Activated CD4-positive, alpha-beta T cell treated with anti-CD3 and anti-CD28 coated beads, Interleukin-2, amount 50 U/mL, for 24 hours (primary cell): ENCODE measurements around the gene COQ10A.
"Not testable (repeated sequence)": the region's sequence is repeated elsewhere in the genome, so short reads cannot be mapped to it uniquely, and the experiment has no call there.

Source experiments
- DNase-seq, 2 donors: peaks; one replicate each; pipeline ENCODE4 v3.0.0-alpha.2; 2020; ENCODE audit warnings: low read depth in 1 of 2, low spot score in 1 of 2

The COQ10A gene

DNA sequence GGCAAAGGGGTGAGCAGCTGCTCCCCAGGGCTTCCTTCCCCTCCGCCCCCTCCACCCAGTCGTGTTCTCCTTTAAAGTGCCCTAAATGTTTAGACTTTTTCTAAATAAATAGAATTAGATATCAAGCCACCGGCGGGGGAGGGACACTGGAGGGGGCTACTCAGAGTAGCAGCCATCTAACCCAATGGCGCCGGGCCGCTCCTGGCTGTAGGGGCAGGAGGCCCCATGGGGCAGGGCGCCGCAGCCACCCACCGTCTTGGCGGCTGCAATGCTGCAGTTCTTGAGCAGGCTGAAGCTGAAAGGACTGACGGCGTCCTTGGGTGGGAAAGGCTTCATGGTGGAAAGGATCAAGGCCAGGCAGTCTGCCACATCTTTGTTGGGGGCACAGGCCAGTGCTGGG lies 23.8 kb upstream of the COQ10A start:
- no peak for DNase-seq

DNA sequence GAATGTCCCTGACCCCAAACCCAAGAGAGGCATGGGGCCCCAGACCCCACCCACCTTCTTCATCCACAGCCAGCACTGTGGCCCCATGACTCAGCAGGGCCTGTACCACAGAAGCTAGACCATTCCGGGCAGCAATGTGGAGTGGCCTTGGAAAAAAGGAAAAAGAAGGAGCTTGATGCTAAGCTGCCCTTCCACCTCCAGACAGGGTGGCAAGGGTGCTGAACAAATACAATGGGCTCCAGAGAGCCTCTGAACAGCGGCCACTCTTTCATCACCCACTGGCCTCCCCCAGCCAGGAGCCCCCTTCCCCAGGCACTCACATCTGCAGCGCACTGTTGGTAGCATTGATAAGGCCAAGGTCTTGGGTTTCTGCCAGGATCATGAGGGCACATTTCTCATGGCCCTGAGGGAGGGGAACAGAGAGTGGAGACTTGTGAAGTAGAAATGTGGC lies 23.0 kb upstream of the COQ10A start:
- no peak for DNase-seq

DNA sequence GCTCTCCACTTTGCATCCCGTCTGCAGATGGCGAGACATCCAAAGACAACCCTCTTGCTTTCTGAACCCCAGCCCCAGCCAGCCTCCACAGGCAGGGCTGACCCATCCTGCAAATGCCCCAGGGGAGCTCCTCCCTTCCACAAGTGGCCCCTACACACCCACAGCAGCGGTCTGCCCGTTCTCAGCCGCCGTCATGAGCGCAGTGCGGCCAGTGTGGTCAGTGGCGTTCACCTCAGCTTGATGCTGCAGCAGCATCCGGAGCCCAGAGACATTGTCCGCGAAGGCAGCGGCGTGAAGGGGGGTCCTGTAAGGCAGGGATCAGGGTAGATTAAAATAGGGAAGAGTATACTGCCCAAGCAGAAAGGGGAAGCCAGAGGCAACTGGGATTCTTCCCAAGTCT lies 22.2 kb upstream of the COQ10A start:
- DNase-seq = no peak

DNA sequence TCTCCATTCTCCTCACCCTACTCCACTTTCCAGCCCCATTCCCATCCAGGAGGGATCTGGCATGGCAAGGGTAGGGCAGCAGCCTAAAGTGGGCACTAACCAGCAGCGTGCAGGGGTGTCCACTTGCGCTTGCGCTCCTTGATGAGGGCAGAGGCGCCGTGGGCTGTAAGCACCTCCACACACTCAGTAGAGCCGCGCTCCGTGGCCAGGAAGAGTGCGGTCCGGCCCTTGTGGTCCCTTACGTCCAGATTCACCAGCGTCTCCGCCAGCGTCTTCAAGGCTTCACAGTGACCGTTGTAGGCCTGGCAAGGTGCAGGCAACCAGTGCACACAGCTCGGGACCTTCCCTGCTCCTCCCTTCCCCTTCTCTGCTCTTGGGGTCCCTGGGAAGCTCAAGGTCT lies 18.8 kb upstream of the COQ10A start:
- DNase-seq = no peak

DNA sequence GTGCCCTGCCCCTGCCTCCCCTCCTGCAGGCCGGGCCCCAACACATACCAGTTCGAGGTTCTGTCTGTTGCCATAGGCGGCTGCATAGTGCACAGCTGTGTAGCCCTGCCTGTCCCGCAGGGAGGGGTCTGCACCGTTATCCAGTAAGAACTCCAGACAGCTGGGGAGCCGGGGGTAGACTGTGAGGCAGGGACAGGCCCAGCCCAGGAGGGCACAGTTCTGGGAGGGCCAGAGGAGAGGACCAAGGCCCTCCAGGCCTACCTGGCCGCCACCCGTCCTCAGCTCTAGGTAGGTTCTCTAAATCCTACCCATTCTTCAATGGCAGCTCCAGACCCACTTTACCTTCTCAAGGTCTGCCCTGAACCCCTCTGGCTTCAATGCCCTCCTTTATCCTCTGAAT lies 18.0 kb upstream of the COQ10A start:
- no peak for DNase-seq

DNA sequence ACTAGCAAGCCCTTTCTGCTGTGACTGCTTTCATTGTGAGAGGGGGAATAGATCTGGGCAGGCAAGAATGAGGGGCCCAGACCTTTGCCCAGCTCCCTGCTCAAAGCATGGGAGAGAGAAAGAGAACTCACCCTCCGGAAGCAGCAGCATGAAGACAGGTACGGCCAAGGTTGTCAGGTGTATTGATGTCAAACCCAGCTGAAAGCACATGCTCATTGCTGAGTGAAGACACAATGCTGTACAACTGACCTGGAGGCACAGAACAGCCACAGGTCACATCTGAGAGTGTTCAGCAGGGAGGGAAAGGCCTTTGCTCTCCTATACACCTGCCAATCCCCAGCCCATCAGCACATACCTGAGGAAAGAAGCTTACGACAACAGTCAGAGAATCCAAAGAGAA lies 14.1 kb upstream of the COQ10A start:
- no peak for DNase-seq

DNA sequence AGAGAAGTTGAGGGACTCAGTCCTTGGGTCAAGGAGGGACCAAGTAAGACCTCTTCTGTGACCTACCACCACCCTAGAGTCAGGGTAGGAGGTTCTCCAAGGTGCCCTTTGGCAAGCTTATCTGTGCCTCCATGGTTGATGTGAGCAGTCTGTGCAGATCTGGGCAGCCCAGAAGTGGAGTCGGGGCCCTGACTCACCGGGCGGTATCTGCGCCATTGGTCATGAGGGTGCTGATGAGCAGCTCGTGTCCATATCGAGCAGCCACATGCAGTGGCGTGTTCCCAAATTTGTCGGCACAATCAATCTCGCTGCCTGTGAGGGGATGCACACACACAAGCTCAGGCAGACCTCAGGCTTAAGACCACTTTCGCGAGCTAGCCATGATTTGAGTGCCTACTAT lies 13.7 kb upstream of the COQ10A start:
- no peak for DNase-seq

DNA sequence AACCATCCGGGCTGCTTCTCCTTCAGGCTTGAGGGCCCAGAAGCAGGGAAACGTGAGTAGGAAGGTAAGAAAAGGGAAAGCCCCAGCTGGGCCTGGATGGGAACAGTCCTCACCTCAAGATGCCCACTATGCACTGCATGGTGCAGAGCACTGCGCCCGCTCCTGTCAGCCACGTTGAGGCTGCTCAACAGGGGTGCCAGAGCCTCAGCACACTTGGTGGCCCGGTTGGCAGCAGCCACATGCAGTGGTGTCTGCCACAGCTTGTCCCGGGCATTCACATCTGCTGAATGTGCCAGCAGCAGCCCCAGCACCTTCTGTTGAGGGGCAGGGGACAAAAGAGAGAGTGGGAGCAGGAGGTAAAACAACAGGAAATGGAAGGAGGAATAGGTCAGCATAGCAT lies 11.1 kb upstream of the COQ10A start:
- no peak for DNase-seq

DNA sequence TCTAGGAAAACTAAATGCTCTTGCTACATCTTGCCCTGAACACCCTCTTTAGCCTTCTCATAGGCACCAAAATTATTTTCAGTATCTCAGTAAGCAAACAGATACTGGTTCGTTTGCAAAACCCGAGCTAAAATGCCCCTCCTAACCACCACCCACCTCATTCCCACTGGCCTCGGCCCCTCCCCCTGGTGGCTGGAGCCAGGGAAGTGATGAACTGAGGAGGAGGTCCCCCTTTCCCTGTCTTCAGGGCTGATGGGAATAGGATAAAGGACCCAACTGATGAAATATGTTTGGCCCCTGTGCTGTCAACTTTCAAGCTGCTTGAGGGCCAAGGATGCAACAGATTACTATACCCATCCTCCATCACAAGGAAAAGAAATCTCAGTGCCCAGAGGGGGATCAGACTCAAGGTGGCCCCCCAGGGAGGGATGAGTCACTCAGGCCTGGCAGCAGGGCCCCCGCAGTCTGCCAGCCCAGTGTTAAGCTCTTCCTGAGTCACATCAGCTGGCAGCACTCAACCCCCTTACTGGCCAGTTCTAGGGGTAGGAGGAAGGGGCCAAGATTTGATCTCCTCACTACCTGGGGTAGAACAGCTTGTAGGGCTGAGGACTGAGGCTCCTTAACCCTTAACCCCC lies 10.3 kb upstream of the COQ10A start:
- DNase-seq = no peak

DNA sequence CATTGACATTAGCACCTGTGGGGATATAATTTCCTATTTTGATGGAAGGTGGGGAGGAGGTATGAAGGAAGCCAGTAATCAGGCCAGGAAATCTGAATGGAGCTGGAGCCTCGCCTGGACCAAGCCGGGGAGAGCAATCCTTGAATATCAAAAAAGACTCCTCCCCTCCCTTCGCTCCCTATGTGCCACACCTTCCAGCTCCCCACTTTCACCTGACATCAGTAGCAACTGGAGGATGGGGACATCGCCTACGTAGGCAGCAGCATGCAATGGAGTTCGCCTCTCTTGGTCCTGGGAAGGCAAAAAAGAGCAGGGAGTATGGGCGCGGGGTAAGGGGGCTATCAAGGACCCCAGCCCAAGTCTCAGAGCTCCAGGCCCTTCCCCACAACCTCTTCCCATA lies 9.7 kb upstream of the COQ10A start:
- DNase-seq = no peak

DNA sequence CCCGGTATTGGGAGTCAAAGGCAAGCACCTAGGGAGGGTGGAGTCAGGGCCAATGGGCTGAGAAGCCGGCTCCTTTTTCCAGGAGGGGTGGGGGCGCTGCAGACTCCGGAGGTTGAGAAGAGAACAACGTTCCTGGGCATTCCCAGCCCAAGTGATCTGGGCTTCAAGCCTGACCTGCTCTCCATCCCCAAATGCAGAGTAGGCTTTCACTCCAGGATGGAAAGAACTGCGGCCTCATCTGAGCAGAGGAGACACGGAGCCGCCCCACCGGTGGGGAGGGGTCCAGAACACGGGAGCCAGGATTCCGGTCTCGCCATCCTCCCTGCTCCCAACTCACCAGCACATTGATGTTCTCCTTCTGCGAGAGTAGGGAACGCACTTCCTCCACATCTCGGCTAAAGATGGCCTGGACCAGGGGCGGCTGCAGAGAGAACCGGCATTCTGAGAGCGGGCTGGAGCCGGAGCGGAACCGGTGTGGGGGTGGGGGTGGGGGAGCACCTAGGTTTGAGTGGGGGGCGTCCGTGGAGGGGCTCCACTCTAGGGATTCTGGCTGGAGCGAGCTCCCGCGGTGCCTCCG lies 9.2 kb upstream of the COQ10A start:
- DNase-seq = no peak

DNA sequence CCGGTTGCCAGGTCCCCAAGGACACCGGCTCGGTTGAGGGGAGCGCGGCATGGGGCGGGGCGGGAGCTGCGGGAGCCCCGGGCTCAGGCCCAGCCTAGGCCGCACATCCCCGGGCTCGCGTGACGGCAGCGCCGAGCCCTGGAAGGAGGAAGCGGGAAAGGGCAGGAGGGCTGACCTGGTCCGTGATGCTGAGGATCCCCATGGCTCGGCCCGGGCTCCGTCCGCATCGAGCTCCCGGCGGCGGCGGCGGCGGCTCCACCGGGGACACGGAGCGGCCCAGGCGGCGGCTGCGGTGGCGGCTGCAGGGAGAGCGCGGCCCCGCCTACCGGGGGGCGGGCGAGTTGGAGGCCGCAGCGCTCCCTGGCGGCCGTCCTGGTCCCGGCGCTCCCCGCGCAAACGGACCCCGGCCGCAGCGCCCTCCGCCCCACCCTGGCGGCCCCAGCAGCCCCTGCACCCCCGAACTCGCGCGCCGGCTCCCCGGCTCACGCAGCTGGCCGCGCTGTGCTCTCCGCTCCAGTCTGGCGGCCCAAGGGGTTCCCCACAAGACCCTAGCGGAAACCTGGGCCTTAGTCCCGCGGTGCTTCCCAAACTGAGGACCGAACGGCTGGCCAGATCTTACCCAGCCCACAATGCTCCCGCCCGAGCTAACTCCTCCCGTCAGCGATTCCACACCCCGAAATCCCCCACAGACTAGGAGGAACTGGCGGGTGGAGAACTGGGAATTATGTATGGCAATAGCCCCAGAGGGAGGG lies 8.5 kb upstream of the COQ10A start, which contains the start of gene ANKRD52:
Gene ANKRD52, minus strand, starts transcription at position 317 of the 752 bp plus-strand sequence. Its CDS starts 115 bp downstream, at position 202.
- DNase-seq = peak; percentile 65

DNA sequence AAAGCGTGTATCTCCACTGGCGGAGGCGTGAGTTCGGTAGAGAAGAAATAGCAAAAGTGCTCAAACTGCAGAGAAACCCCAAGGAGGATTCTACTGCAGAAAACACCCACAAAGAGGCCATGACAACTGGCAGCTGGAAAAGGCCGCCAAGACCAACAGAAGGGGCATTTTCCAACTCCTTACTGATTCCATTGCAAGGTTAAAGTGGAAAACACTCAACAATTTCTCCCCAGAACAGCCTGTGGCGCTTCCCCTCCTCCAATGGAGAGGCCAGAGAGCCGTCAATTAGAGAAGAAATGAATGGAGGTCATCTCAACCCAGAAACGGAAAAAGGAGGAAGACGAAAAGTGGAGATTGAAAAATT lies 7.9 kb upstream of the COQ10A start:
- DNase-seq = no peak

DNA sequence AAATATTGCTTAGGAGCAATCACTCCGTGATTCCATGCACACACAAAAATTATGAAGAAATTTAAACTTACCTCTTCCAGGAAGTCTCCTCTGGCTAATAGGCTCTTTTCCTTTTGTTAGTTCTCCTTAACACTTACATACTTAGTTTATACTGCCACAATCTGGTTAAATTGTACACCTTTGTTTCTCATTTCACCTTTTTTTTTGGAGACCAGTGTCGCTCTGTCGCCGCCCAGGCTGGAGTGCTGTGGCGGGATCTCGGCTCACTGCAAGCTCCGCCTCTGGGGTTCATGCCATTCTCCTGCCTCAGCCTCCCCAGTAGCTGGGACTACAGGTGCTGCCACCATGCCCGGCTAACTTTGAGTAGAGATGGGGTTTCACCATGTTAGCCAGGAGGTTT lies 6.4 kb upstream of the COQ10A start:
- DNase-seq = no peak

DNA sequence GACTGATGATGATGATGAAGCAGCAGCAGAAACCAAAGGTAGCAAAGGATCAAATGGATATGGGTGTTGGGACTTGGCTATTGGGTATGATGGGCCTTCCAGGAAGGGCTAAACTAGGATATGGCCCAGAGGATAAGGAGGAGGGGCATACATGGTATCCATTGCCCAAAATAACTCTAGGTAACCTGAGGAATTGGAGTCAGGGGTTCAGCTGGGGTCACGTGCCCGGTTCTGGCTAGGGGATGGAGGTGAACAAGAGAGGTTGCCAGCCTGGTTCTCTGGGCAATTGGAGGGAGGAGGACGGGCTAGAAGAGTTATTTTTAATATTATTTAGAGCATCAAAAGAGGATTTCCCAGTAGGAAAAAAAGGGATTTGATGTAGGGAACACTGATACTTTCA lies 5.8 kb upstream of the COQ10A start:
- no peak for DNase-seq

DNA sequence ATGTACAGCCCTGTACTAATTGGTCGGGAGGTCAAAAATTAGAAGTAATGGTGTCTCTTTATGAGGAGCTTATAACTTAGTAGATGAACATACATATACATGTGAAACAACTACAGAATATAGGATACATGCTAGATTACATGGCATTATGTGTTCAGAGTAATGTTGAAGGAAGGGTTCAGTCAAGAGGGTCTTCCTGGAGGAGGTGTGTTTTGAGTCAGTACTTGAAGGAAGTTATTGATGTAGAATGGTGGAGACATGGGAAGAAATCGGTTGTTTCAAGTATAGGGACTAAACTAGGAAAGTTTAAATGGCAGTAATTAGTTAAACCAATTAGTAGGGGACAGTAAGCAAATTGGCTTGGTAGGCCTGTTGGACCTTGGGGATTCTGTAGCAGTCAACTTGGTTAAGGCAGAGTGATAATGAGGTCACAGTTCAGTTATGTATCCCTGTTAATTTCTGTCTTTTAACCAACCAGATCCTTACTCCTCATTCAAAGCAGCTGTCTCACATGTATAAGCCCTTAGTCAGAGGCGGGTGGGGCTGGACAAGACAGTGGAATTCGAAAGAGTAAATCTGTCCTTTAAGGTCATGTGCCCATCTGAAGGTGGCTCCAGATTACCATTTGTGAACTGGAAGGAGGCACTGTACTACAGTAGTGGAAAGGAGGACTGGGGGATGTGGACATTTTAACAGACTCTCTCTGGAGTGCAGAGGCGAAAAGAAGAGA lies 5.1 kb upstream of the COQ10A start:
- DNase-seq = no peak

DNA sequence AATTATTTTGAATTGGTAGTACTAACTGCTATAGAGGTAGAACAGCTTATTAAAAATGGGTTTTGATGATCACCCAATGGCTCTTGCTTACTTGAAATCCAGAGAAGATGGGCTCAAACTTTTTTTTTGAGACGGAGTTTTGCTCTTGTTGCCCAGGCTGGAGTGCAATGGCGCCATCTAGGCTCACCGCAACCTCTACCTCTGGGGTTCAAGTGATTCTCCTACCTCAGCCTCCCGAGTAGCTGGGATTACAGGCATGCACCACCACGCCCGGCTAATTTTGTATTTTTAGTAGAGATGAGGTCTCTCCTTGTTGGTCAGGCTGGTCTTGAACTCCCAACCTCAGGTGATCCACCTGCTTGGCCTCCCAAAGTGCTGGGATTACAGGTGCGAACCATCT lies 3.8 kb upstream of the COQ10A start:
- DNase-seq = not testable (repeated sequence)

DNA sequence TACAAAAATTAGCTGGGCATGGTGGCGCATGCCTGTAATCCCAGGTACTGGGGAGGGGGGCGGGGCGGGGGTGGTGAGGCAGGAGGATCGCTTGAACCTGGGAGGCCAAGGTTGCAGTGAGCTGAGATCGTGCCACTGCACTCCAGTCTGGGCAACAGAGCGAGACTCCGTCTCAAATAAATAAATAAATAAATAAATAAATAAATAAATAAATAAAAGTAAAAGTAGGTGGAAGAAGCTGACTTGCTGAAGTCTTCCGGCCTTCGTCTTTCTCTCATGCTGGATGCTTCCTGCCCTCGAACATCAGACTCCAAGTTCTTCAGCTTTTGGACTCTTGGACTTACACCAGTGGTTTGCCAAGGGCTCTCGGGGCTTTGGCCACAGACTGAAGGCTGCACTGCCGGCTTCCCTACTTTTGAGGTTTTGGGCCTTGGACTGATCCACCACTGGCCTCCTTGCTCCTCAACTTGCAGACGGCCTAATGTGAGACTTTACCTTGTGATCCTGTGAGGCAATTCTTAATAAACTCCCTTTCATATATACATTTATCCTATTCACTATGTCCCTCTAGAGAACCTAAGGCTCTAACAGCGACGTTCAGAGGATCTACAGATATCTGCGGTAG lies 562 bp upstream of the COQ10A start:
- not testable (repeated sequence) for DNase-seq

DNA sequence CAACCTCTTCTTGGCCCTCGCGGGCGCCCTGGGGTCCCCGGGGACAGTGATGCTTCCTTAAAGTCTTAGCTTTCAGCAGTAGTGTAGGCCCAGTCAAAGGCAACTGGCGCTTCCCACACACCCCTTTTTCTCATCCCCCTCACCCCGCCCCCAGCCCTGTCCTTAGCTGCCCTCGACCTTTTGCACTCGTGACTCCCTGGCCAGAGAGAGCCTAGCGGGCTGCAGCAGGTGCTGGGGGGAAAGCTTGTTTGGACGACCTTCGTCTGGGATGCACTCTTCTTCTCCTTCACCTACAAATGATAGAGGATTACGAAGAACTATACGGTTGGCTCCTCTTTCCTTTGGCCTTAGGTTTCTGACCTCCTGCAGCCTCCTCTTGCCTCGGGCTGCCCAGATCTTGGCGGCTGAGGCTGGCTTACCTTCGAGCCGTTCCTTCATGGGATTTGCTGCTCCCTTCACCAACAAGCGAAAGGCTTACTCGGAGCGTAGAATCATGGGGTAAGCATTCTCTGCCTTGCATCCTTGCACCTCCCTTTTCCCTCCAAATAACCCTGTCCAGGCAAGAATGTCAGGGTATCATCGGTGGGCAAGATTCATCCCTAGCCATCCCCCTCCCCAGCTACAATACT lies 815 bp downstream of the COQ10A start:
- no peak for DNase-seq

DNA sequence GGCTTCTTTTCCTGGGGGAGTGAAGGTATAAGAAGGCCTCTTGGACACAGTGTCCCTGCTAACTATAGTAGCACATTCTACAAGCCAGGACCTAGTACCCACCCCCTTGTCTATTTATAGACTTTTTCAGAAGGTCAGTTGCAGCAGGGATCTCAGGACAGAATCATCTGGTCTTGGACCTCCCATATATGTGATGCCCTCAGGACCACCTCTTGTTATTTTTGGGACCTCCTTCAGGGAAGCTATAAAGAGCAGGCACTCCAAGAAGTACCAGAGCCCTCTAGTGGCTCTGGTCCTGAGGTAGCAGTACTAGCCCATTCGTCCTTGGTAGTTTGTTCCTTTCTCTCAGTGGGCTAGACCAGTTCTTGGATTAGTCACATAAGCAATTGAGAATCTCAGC lies 4.3 kb downstream of the COQ10A start:
- no peak for DNase-seq

DNA sequence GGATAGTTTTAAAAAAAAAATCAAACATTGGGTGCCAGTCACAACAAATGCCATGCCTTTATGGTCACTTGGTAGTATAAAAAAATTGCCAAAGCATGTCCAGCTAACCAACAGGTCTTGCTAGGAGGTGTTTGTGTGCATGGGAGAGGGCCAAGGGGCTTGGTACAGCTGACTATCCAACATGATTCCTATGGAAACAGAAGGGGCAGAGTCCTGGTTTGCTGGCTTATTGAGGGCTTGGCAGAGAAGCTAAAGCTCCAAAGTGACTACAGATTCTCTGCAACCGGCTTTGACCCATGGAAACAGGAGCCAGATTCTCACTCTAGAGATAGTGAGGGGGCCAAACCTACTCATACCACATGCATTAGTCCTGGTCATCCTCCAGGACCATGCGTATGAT lies 5.7 kb downstream of the COQ10A start:
- not testable (repeated sequence) for DNase-seq
